Mucosa of descending colon (tissue), 3 donors: ENCODE measurements around the gene HILPDA. TPM values are rescaled to one million over a fixed set of nuclear protein-coding genes. Genes with fewer than 3 reads are reported as not detected.

Experiments
- ATAC-seq: fragments of 200-7000 bp; cut with Tn5 transposase; one replicate; pipeline ENCODE4 v1.9.1; 2020; ENCODE audit warnings: mild to moderate bottlenecking, moderate library complexity
- DNase-seq, 3 donors: peaks; one replicate each; pipeline ENCODE4 v3.0.0-alpha.2; 2020
- H3K36me3 ChIP-seq: fragments of 200-600 bp; one replicate; pipeline ENCODE4 v1.8.0; 2021; ENCODE audit warnings: low read depth, mild to moderate bottlenecking
- H3K4me1 ChIP-seq: fragments of 200-600 bp; one replicate; pipeline ENCODE4 v1.8.0; 2021; ENCODE audit warnings: low read depth, mild to moderate bottlenecking
- H3K4me3 ChIP-seq: fragments of 200-600 bp; one replicate; pipeline ENCODE4 v1.8.0; 2021; ENCODE audit warnings: mild to moderate bottlenecking
- H3K9me3 ChIP-seq: fragments of 200-600 bp; one replicate; pipeline ENCODE4 v1.8.0; 2021; ENCODE audit warnings: mild to moderate bottlenecking
- CTCF ChIP-seq: fragments of 200-600 bp; IDR thresholded peaks from one replicate; pipeline ENCODE4 v1.8.0; 2022; ENCODE audit warnings: antibody characterized with exemption, mild to moderate bottlenecking
- intact Hi-C, 2 donors: fragments of 100-400 bp; cut with DNase I in 1 of 2; cut with micrococcal nuclease in 1 of 2; formaldehyde crosslinking; loops; one replicate each; pipeline versions ENCODE4 v1.11.0 to v1.11.1; 2022; cut with DNase I, micrococcal nuclease
- total RNA-seq, 3 donors: library from RNA; stranded (reverse); fragmentation: NEBNext Ultra II Directional in 2 of 3; extraction: Animal tissue kit (Norgen Biotek cat#: 25700) in 2 of 3; gene quantifications; one replicate each; pipeline versions ENCODE4 v1.2.1 to v1.2.4, GENCODE V29; 2021 to 2023
- donor health status: DM: no; HTN: no; CAD: no; lungs with moderate emphysema.
- donor health status: DM: no; HTN: no; CAD: no.
- donor health status: DM: no; HTN: yes; CAD: no.

The HILPDA gene
- total RNA-seq, 3 donors from 2014 or later: 5.8 to 9.8 (median 6.6) TPM

GRCh38 chr7:128434413-128435326 lies 21.0 kb upstream of the HILPDA start:
- no peak for ATAC-seq

GRCh38 chr7:128435327-128435686 lies 20.4 kb upstream of the HILPDA start:
- TF ChIP-seq CTCF: no peak
- intact Hi-C loops: no loop called here
- peak; percentile 47 for ATAC-seq
- H3K36me3 ChIP-seq: no peaks in the 10 kb centered on the region
- H3K9me3 ChIP-seq: no peaks in the 10 kb centered on the region
- H3K4me1 ChIP-seq: no peaks in the 10 kb centered on the region
- DNase-seq: no peak
- no peak overlapping the region for H3K4me3 ChIP-seq

More at GRCh38 chr7:128434413-128435326, 21.0 kb upstream of the HILPDA start:
- no peaks in the 10 kb centered on the region for H3K36me3 ChIP-seq
- no peak for TF ChIP-seq CTCF
- DNase-seq: no peak
- H3K4me3 ChIP-seq: no peak overlapping the region
- H3K4me1 ChIP-seq: no peaks in the 10 kb centered on the region
- no peaks in the 10 kb centered on the region for H3K9me3 ChIP-seq
- intact Hi-C loops: no loop called here

- DNase-seq (no peak), ATAC-seq (no peak)
- Histone ChIP-seq H3K36me3 (no peaks in the 10 kb centered on the region), H3K9me3 (no peaks in the 10 kb centered on the region), H3K4me1 (peaks cover 2% of the 10 kb centered on the region), H3K4me3 (no peak overlapping the region)
- TF ChIP-seq CTCF: no peak
- intact Hi-C loops: no loop called here
These were observed 18.0 kb upstream of the HILPDA start for GRCh38 chr7:128437426-128438332.

- H3K36me3 ChIP-seq: no peaks in the 10 kb centered on the region
- DNase-seq (no peak), ATAC-seq (peak; percentile 51)
- TF ChIP-seq CTCF: no peak
- H3K4me1 ChIP-seq: peaks cover 26% of the 10 kb centered on the region
- no peaks in the 10 kb centered on the region for H3K9me3 ChIP-seq
- no peak overlapping the region for H3K4me3 ChIP-seq
- intact Hi-C loops: no loop called here
These were observed 13.3 kb upstream of the HILPDA start for GRCh38 chr7:128442356-128442755.

- Histone ChIP-seq H3K4me3 (no peak overlapping the region), H3K9me3 (no peaks in the 10 kb centered on the region), H3K4me1 (peaks cover 26% of the 10 kb centered on the region), H3K36me3 (no peaks in the 10 kb centered on the region)
- intact Hi-C loops: no loop called here
- no peak for TF ChIP-seq CTCF
- ATAC-seq: peak; percentile 86
- DNase-seq: peak in 2 of 3 donors; percentile 47 to 52
These were observed 11.7 kb upstream of the HILPDA start for GRCh38 chr7:128443831-128444600.
